Measurements from ENCODE around the gene TRPM8. TPM values are rescaled to one million over a fixed set of nuclear protein-coding genes. Genes with fewer than 3 reads are reported as not detected.

Gene TRPM8
- total and polyA plus RNA-seq, 2 of the 13 experiments (the other 11 are each of a cell fraction or from before 2014, with no cell fraction given), result 0.12 TPM; not detected in 1

GRCh38 chr2:233938676-233939370, 21.6 kb downstream of the TRPM8 start:
- FAIRE-seq, result no peak
- H3K79me2 ChIP-seq (ENCODE audit: insufficient read depth, low read length), result no peaks in the 10 kb centered on the region
- no peak overlapping the region for H3K4me3 ChIP-seq (replicated peaks in 1 of 3; ENCODE audit: insufficient read depth in 1 of 3, low read depth in 2 of 3, low read length in 3 of 3)
- ChIA-PET CTCF (ENCODE audit: low intra/inter-chr PET ratio, low total read pairs) (no interaction called here), POLR2A (no interaction called here)
- no peaks in the 10 kb centered on the region for H3K9me3 ChIP-seq (ENCODE audit: low read length)
- 42% methylated on average over 34 of the region's 36 CpGs for WGBS (ENCODE audit: low lambda C conversion rate)
- no peaks in the 10 kb centered on the region for H4K20me1 ChIP-seq (ENCODE audit: insufficient read depth, low read length)
- peaks cover 2 to 26% of the 10 kb centered on the region in 2 experiments; a peak in 2 of 5 replicates for H3K27me3 ChIP-seq (ENCODE audit: control insufficient read depth in 1 of 2, insufficient read depth in 2 of 2, low read length in 2 of 2)
- H3K4me1 ChIP-seq (ENCODE audit: insufficient read depth, low read length), result no peaks in the 10 kb centered on the region
- no peak overlapping the region for H2AFZ ChIP-seq (ENCODE audit: low read length)
- DNase-seq (ENCODE audit: low spot score), result no peak
- TF ChIP-seq HDAC2 (CRISPR knock-in tag; IDR thresholded peaks at IDR 0.05) (no peak), ZBTB7B (CRISPR knock-in tag; IDR thresholded peaks at IDR 0.05) (no peak), ZFP36L2 (CRISPR knock-in tag; IDR thresholded peaks at IDR 0.05) (no peak), KLF12 (CRISPR knock-in tag; IDR thresholded peaks at IDR 0.05; ENCODE audit: borderline replicate concordance) (no peak), ZSCAN29 (CRISPR knock-in tag; conservative IDR thresholded peaks at IDR 0.05) (no peak), ELF3 (CRISPR knock-in tag; IDR thresholded peaks at IDR 0.05) (no peak), ZSCAN30 (CRISPR knock-in tag; IDR thresholded peaks at IDR 0.05) (no peak), TCF7 (IDR thresholded peaks at IDR 0.05; ENCODE audit: low read depth) (no peak), DRAP1 (CRISPR knock-in tag; IDR thresholded peaks at IDR 0.05) (no peak), ZSCAN9 (CRISPR knock-in tag; IDR thresholded peaks at IDR 0.05; ENCODE audit: borderline replicate concordance) (no peak)
- no peak overlapping the region for H3K4me2 ChIP-seq (ENCODE audit: low read depth, low read length)
- no peak overlapping the region for H3K9ac ChIP-seq (ENCODE audit: insufficient read depth, low read depth, low read length)
- H3K36me3 ChIP-seq (replicated peaks in 1 of 2; ENCODE audit: control insufficient read depth in 1 of 2, insufficient read depth in 2 of 2, low read length in 2 of 2), result no peaks in the 10 kb centered on the region
- no TSS peak for BruUV-seq (replicated peaks)
- in situ Hi-C loops (cut with HindIII; ENCODE audit: extremely low pct_ligation_motif_present, low pct_unique_long_range_greater_than_20kb) (no loop called here), intact Hi-C loops (cut with micrococcal nuclease; ENCODE audit: unreplicated experiment) (no loop called here)
- no peak overlapping the region for H3K27ac ChIP-seq (ENCODE audit: extremely low read length, insufficient read depth, low read length)
- ATAC-seq, result peak; percentile 41; the same call in 2 of the 3 replicates
